Fibroblast of skin of left quadriceps (primary cell): ENCODE data around the gene UBA3.

ENCODE experiments used
- DNase-seq, 2 experiments: peaks; one replicate each; pipeline ENCODE4 v3.0.0-alpha.2; 2013; ENCODE audit warnings: low read depth in 2 of 2

UBA3 gene

DNA sequence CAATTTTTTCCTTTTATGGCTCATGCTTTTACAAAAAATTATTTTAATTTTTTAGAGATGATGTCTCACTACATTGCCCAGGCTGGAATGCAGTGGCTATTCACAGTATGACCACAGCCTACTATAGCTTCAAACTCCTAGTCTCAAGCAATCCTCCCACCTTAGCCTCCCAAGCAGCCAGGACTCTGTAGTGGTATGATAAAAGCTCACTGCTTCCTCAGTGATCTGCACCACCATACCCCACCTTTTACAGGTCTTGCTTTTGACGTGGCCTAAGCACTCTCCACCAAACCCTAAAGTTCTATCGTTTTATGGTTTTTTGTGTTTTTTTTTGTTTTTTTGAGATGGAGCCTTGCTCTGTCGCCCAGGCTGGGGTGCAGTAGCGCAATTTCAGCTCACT, 14.0 kb downstream of the UBA3 start:
- DNase-seq, result no peak

- no peak for DNase-seq
These were observed 14.7 kb downstream of the UBA3 start for GRCh38 chr3:69065318-69065964.

GRCh38 chr3:69063636-69064035, 16.5 kb downstream of the UBA3 start:
- no peak for DNase-seq

GRCh38 chr3:69059688-69060087, 20.5 kb downstream of the UBA3 start:
- no peak for DNase-seq

- no peak for DNase-seq
These were observed 21.3 kb downstream of the UBA3 start for GRCh38 chr3:69058947-69059224.

- no peak for DNase-seq
These were observed 21.8 kb downstream of the UBA3 start for GRCh38 chr3:69058180-69058946.

DNA sequence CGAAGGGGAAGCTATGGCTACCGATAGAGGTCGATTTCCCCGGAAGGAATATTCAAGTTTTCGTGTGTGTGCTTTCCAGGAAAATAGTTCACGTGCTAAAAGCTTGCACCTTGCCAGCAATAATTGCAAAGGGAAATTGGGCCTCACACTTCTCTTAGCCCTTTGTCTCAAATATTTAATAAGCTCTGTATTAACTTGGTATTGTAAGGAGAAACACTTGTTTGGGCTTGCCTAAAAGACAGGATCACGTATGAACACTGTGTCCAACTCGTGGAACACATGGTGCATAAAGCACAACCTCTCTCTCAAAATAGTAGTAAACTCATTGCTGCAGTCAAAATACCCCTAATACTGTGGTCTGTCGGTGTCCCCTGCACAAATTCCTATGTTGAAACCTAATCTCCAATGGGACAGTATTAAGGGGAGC, 27.7 kb downstream of the UBA3 start:
- no peak for DNase-seq

- peak; percentile 98 for DNase-seq
These were observed 28.3 kb downstream of the UBA3 start, which contains the start of gene TMF1 for GRCh38 chr3:69051756-69052471. Gene TMF1, minus strand, starts transcription at chr3:69052333. Its CDS starts 247 bp downstream, at chr3:69052086.

DNA sequence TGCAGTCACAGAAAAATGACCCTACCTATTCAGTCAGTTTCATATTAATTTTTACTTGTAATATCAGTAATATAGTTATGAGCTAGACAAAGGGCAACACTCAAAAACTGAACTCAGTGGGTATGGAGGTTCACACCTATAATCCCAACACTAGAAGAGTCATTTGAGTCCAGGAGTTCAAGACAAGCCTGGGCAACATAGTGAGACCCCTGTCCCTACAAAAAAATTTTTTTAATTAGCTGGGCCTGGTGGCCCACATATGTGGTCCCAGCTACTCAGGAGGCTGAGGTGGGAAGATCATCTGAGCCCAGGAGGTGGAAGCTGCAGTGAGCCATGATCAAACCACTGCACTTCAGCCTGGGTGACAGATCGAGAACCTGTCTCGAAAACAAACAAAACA, 31.2 kb downstream of the UBA3 start:
- no peak for DNase-seq

DNA sequence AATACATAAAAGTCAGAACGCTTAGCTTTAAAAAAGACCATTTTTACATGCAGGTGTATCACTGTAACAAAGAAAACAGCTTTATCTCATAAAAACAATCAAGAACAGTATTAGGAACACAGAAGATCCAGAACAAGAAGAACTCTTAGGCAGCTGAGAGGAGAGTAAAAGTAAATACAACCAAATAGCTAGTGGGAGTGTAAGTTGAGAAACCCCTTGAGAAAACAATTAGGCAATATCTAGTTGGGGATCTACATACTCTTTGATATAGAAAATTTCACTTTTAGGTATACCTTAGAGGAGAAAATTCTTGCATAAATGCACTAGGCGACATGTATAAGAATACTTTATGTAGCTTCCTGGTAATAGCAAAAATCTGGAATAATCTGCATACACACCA, 35.6 kb downstream of the UBA3 start:
- DNase-seq, result no peak

DNA sequence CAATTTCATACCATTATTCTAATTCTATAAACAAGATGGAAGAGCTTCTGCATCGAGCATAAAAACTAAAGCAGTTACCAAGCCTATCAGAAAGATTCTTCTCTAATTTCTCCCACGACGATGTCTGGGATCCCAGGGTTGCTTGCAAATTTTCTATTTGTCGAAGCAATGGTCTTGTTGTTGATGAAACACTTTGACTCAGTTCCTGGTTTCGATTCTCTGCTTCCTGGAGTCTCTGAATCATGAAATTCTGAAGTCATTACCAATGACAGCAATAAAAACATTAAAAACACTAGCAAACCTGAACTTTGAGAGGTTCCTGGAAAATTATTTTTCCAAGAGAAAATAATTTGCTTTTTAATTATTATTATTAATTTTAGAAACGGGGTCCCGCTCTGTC, 46.7 kb downstream of the UBA3 start:
- peak; percentile 57 for DNase-seq

DNA sequence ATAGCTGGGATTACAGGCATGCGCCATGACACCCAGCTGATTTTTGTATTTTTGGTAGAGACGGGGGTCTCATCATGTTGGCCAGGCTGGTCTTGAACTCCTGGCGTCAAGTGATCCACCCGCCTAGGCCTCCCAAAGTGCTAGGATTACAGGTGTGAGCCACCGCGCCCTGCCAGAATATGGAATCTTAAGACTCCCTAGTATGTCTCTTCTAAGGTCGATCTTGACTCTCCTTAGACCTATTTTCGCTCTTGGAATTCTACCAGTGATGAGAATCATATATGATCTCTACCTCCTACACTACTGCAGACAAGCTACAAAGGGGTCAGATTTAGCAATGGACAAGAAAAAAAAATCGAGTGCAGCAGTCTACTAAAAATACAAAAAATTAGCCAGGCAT, 47.4 kb downstream of the UBA3 start:
- no peak for DNase-seq

DNA sequence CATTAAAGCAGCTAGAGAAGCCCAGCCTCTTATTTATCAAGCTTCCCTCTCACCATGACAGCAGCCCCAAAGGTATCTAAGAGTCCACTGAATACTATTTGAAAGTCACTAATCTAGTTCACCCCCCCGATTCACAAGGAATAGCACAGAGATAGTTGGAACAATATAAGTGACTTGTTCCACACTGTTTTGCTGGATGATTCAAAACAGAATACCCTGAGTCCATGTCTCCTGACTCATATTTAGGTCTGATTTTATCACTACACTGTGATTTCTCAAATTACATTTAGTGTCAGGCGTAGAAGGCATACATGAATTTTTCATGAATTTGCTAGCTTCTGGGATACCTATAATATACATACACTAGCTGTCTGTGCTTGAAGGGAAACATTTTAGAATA, 48.0 kb downstream of the UBA3 start:
- DNase-seq, result peak in 1 of 2 experiments; percentile 26

DNA sequence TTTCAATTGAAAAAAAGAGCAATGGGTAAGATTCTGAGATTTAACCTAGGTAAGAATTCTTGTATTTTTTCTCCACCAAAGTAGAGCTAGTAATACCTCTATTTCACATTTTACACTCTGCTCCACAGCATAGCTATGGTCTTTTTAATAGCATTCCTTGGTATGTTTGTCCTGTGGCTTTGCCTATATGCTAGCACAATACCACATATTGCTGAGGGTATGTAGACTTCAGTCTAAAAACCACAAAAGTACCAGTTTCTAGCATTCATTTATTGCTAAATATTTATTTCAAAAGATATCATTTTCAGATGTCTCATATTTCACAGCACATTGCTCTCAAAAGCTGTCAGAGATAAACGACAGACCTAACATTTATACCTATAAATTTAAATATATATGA, 48.5 kb downstream of the UBA3 start:
- no peak for DNase-seq

DNA sequence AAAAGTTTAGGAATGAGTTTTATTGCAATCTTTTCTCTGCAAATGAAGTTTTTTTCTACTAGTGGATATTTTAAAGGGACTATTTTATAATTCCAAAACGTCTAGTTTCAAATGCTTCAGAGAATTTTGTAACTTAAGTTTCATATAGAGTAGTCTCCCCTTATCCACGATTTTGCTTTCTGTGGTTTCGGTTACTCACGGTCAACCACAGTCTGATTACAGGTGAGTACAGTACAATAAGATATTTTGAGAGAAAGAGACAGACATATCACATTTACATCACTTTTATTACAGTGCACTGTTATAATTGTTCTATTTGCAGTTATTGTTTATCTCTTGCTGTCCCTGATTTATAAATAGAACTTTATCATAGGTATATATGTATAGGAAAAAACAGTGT, 59.3 kb downstream of the UBA3 start:
- DNase-seq, result no peak

GRCh38 chr3:69020424-69020823, 59.7 kb downstream of the UBA3 start:
- no peak for DNase-seq

DNA sequence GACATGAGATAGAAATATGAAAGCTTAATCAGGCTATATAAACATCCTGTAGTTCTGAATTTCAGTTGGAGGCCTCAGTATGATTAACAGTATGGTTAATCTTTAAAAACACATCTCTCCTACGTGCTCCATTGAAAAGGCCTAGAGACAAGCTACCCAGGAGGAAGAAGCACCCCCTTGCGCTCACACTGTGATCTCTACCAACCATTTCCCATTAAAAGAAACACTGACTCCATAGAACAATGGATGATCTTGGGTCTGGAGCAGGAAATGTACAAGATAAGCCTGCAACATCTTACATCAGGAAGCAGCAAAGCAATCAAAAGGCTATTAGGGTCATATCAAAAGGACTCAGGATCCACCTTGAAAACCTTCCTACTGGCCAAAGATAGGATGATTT, 63.3 kb downstream of the UBA3 start:
- DNase-seq, result no peak

GRCh38 chr3:69016102-69016501, 64.1 kb downstream of the UBA3 start:
- DNase-seq, result no peak

DNA sequence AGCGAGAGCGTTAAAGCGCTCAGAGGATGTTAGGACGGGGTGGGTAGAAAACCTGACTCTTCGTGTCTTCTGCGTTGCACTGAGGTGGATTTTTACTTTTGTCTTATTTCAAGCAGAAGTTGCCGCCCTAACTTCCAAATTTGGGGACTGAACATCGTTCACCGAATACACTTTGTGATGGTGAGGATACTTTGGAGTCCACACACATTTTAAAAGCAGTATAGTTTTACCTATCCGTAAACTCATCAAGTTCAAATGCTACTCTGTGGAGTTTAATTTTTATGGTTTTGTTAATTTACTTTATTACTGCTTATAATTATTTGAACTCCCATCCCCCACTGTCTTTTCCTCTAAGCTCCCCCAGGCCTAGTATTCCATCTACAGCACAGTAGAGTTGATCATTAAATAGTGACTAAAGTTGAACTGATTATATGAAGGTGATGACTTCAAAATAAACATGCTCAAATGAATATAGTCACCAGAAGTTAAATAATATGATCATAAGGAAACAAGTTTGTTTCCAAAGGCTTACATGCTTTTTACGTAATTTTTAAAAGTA, 66.1 kb downstream of the UBA3 start:
- no peak for DNase-seq

DNA sequence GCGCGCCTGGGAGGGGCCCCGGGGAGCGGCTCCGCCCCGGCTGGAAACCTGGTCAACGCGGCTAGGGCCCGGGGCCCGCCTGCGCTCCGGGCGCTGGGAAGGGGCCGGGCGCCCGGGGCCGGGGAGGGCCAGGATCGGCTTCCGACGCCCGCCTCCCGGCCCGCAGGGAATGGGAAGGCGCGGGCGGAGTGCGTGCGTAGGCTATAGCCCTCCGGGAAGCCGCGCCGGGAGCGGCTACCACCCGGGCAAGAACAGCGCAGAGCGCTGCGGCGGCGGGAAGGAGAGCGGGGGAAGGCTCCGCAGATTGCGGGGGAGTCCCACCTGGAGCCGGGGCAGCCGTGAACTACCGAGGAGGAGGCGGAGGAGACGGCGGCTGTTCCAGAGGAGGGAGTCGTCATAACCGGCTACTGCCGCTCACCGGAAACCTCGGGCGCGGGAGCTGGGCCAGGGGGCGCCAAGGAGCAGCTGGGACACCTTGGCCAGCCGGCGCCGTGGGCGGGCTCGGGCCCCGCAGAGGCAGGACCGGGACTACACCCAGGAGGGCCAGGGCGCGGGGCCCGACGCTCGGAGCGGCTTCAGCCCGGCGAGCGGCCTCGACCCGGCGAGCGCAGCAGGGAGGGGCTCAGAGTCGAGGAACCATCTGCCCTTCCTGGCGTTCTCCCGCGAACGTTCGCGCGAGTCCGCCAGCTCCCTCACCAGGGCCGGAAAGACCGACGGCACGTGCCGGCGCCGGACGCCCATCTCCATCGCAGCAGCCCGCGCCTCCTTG, 66.7 kb downstream of the UBA3 start, which contains the start of gene EOGT:
TSS of gene EOGT (minus strand) at position 432 of the 769 bp plus-strand sequence. CDS start 3,838 bp downstream, outside the sequence.
- peak; percentile 56 to 63 for DNase-seq

- DNase-seq, result no peak
These were observed 67.3 kb downstream of the UBA3 start for GRCh38 chr3:69012800-69013252.
